SU-DHL-6 (cell line): ENCODE measurements around the gene CCER1.

Experiments
- H2AFZ ChIP-seq: fragments of 200-600 bp; sonication (generic); 2 replicates; pipeline ENCODE4 v1.6.1; 2014; ENCODE audit warnings: low read depth, mild to moderate bottlenecking, moderate library complexity, mixed read lengths, antibody characterized with exemption, low read length; ENCODE audit not compliant: severe bottlenecking
- H3F3A ChIP-seq: fragments of 200-600 bp; shearing (Covaris generic); 2 replicates; pipeline ENCODE4 v1.6.0; 2016; ENCODE audit warnings: antibody characterized with exemption, mild to moderate bottlenecking; ENCODE audit not compliant: insufficient read depth
- H3K27ac ChIP-seq: fragments of 200-600 bp; sonication (generic); 2 replicates; pipeline ENCODE4 v1.5.1; 2016; ENCODE audit warnings: low read depth, mild to moderate bottlenecking, low read length, moderate library complexity, mixed read lengths
- H3K27me3 ChIP-seq: fragments of 200-600 bp; sonication (generic), shearing (Covaris generic); 2 replicates; pipeline ENCODE4 v1.6.0; 2014; ENCODE audit warnings: mild to moderate bottlenecking, low read length
- H3K36me3 ChIP-seq: fragments of 200-600 bp; sonication (generic); 2 replicates; pipeline ENCODE4 v1.6.1; 2014; ENCODE audit warnings: mild to moderate bottlenecking, low read length, mixed read lengths
- H3K4me2 ChIP-seq: fragments of 300-600, 200-600 bp; shearing (Covaris generic), sonication (generic); 2 replicates; pipeline ENCODE4 v1.6.0; 2014; ENCODE audit warnings: low read length, low read depth, mild to moderate bottlenecking; ENCODE audit not compliant: poor library complexity, severe bottlenecking
- H3K4me3 ChIP-seq: fragments of 200-600 bp; sonication (generic); 2 replicates; pipeline ENCODE4 v1.5.1; 2014; ENCODE audit warnings: antibody characterized with exemption, low read length, mild to moderate bottlenecking, mixed read lengths; ENCODE audit not compliant: insufficient read depth, poor library complexity, severe bottlenecking
- H3K79me2 ChIP-seq: fragments of 200-600 bp; sonication (generic); 2 replicates; pipeline ENCODE4 v1.6.1; 2014; ENCODE audit warnings: mild to moderate bottlenecking, low read length, moderate library complexity; ENCODE audit not compliant: insufficient read depth
- H3K9ac ChIP-seq: fragments of 200-600 bp; sonication (generic); 2 replicates; pipeline ENCODE4 v1.7.0; 2014; ENCODE audit warnings: mild to moderate bottlenecking, low read length
- H3K9me2 ChIP-seq: fragments of 200-600 bp; sonication (generic); replicated peaks from 2 replicates; pipeline ENCODE4 v1.6.1; 2014; ENCODE audit warnings: low read length; ENCODE audit not compliant: insufficient read depth
- H3K9me3 ChIP-seq: fragments of 200-600 bp; sonication (generic); 2 replicates; pipeline ENCODE4 v1.6.1; 2014; ENCODE audit warnings: low read length, mixed read lengths; ENCODE audit not compliant: insufficient read depth
- H4K20me1 ChIP-seq: fragments of 200-600 bp; sonication (generic); 2 replicates; pipeline ENCODE4 v1.6.1; 2014; ENCODE audit warnings: low read depth, mild to moderate bottlenecking, antibody characterized with exemption, low read length, moderate library complexity, mixed read lengths
- EZH2phosphoT487 ChIP-seq: fragments of 200-600 bp; sonication (generic), shearing (Covaris generic); conservative IDR thresholded peaks from 2 replicates; pipeline ENCODE4 v1.6.1; 2018; ENCODE audit warnings: mild to moderate bottlenecking, antibody characterized with exemption, low read length, moderate library complexity, mixed read lengths
- TF ChIP-seq, protein P1 (sequence below): fragments of 200-600 bp; sonication (generic); IDR thresholded peaks from one replicate; pipeline ENCODE4 v1.5.1; 2017; ENCODE audit warnings: antibody characterized with exemption, mild to moderate bottlenecking, low read length, moderate library complexity; ENCODE audit not compliant: insufficient read depth, poor library complexity, severe bottlenecking

Gene CCER1

DNA sequence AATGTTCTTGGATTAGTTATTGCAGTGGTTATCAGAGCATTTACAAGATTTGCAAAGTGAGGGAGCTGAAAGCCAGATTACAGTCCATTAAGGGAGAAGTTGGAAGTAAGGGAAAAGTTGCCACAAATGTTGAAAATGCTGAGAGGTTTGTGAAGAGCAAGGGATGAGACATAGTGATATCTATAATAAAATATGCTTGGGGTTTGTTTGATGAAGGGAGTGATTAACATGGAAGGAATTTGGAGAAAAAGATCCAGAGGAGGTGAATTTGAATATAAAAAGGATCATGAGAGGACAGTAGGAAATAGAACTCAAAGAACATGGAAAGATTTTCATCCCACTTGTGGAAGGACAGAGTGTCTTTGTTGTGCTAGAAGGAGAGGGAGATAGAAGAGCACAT lies 19.3 kb upstream of the CCER1 start:
- Histone ChIP-seq H3K27me3 (no peaks in the 10 kb centered on the region), H3K9me2 (no peaks in the 10 kb centered on the region), H3K27ac (no peak overlapping the region), H3K79me2 (no peaks in the 10 kb centered on the region), H4K20me1 (no peaks in the 10 kb centered on the region), H3K9me3 (no peaks in the 10 kb centered on the region), H2AFZ (no peak overlapping the region), H3K36me3 (no peaks in the 10 kb centered on the region), H3K9ac (no peak overlapping the region), H3K4me3 (no peak overlapping the region), H3F3A (no peaks in the 10 kb centered on the region), H3K4me2 (no peak overlapping the region)
- TF ChIP-seq, protein P1, sequence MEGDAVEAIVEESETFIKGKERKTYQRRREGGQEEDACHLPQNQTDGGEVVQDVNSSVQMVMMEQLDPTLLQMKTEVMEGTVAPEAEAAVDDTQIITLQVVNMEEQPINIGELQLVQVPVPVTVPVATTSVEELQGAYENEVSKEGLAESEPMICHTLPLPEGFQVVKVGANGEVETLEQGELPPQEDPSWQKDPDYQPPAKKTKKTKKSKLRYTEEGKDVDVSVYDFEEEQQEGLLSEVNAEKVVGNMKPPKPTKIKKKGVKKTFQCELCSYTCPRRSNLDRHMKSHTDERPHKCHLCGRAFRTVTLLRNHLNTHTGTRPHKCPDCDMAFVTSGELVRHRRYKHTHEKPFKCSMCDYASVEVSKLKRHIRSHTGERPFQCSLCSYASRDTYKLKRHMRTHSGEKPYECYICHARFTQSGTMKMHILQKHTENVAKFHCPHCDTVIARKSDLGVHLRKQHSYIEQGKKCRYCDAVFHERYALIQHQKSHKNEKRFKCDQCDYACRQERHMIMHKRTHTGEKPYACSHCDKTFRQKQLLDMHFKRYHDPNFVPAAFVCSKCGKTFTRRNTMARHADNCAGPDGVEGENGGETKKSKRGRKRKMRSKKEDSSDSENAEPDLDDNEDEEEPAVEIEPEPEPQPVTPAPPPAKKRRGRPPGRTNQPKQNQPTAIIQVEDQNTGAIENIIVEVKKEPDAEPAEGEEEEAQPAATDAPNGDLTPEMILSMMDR, result no peak
- TF ChIP-seq EZH2phosphoT487, result no peak

DNA sequence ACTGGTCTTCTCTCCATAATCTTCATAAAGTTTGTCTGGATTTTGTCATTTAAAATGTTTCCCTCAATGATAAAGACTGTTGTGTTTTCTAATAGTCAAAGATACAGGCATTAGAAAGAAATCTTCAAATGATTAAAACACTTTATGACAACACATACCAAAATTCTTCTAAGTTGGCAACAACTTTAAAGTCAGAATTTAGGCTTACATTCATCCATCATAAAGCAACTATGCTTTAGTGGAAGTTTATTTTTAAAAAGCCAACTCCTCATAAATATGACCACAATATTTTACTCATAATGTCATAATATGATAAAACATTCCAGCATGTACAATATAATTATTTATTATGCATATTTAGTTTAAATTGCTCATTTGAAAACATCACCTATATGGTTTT lies 17.2 kb upstream of the CCER1 start:
- TF ChIP-seq EZH2phosphoT487, result no peak
- TF ChIP-seq, protein P1, result no peak
- no peaks in the 10 kb centered on the region for H3F3A ChIP-seq
- no peaks in the 10 kb centered on the region for H3K27me3 ChIP-seq
- no peak overlapping the region for H3K4me3 ChIP-seq
- H3K9me2 ChIP-seq, result no peaks in the 10 kb centered on the region
- no peaks in the 10 kb centered on the region for H4K20me1 ChIP-seq
- no peaks in the 10 kb centered on the region for H3K36me3 ChIP-seq
- no peaks in the 10 kb centered on the region for H3K9me3 ChIP-seq
- H3K4me2 ChIP-seq, result no peak overlapping the region
- H3K27ac ChIP-seq, result no peak overlapping the region
- no peaks in the 10 kb centered on the region for H3K79me2 ChIP-seq
- no peak overlapping the region for H3K9ac ChIP-seq
- H2AFZ ChIP-seq, result no peak overlapping the region

DNA sequence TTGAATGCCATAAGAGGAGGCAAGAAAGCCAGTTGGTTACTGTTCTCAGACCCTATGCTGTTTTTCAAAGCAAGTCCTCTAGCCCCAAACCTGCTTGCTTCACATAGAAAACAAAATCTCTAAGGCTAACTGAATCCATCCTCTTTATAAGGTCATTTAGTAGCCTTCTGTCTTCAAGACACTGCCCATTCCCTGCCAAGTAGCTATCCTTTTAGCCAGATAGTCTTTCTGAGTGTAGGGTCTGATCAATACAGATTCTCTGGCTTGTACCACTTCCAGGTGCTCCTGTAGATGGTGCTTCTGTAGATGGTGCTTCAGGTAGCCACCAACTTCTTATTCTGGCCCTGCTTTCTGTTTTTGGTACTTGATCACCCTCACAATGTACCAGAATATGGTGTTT lies 15.9 kb upstream of the CCER1 start:
- no peaks in the 10 kb centered on the region for H3K36me3 ChIP-seq
- no peaks in the 10 kb centered on the region for H3F3A ChIP-seq
- H3K79me2 ChIP-seq, result no peaks in the 10 kb centered on the region
- no peaks in the 10 kb centered on the region for H3K27me3 ChIP-seq
- H2AFZ ChIP-seq, result no peak overlapping the region
- H3K4me3 ChIP-seq, result no peak overlapping the region
- H3K9me2 ChIP-seq, result no peaks in the 10 kb centered on the region
- TF ChIP-seq, protein P1, result no peak
- no peak for TF ChIP-seq EZH2phosphoT487
- H3K9ac ChIP-seq, result no peak overlapping the region
- no peaks in the 10 kb centered on the region for H3K9me3 ChIP-seq
- H4K20me1 ChIP-seq, result no peaks in the 10 kb centered on the region
- H3K27ac ChIP-seq, result no peak overlapping the region
- no peak overlapping the region for H3K4me2 ChIP-seq
